Measurements from ENCODE around the gene MMP23B.

- TF ChIP-seq EP300 (IDR thresholded peaks at IDR 0.05) (no peak), CTCF (IDR thresholded peaks at IDR 0.05) (no peak), POLR2A (IDR thresholded peaks at IDR 0.05) (no peak)
These were observed 31.0 kb upstream of the MMP23B start for GRCh38 chr1:1600861-1601563.

Measured in ovary (tissue), 3 donors.